Rectal smooth muscle tissue (tissue), 1 donor: ENCODE data around the gene CHST8.

Experiments used
- H3K27ac ChIP-seq: one replicate; pipeline ENCODE4 v1.7.0; 2013; ENCODE audit warnings: low read depth, low read length, inconsistent platforms
- H3K27me3 ChIP-seq: one replicate; pipeline ENCODE4 v1.7.0; 2013; ENCODE audit warnings: low read length; ENCODE audit not compliant: control insufficient read depth, insufficient read depth
- H3K36me3 ChIP-seq: one replicate; pipeline ENCODE4 v1.7.0; 2013; ENCODE audit warnings: low read length; ENCODE audit not compliant: control insufficient read depth, insufficient read depth
- H3K4me1 ChIP-seq: one replicate; pipeline ENCODE4 v1.7.0; 2013; ENCODE audit warnings: low read length; ENCODE audit not compliant: control insufficient read depth, insufficient read depth
- H3K4me3 ChIP-seq: one replicate; pipeline ENCODE4 v1.7.0; 2013; ENCODE audit warnings: low read length
- H3K9ac ChIP-seq: one replicate; pipeline ENCODE4 v1.7.0; 2013; ENCODE audit warnings: low read length

CHST8 gene

GRCh38 chr19:33752018-33752800 lies 130.5 kb downstream of the CHST8 start:
- no peak overlapping the region for H3K4me3 ChIP-seq
- no peaks in the 10 kb centered on the region for H3K4me1 ChIP-seq
- no peaks in the 10 kb centered on the region for H3K36me3 ChIP-seq
- no peak overlapping the region for H3K27ac ChIP-seq
- H3K27me3 ChIP-seq = no peaks in the 10 kb centered on the region
- H3K9ac ChIP-seq = no peak overlapping the region

GRCh38 chr19:33752945-33753344 lies 131.2 kb downstream of the CHST8 start:
- H3K9ac ChIP-seq = no peak overlapping the region
- H3K27me3 ChIP-seq = no peaks in the 10 kb centered on the region
- H3K4me3 ChIP-seq = no peak overlapping the region
- no peaks in the 10 kb centered on the region for H3K36me3 ChIP-seq
- H3K27ac ChIP-seq = no peak overlapping the region
- H3K4me1 ChIP-seq = no peaks in the 10 kb centered on the region

GRCh38 chr19:33754361-33754760 lies 132.6 kb downstream of the CHST8 start:
- Histone ChIP-seq H3K9ac (no peak overlapping the region), H3K4me1 (no peaks in the 10 kb centered on the region), H3K27ac (no peak overlapping the region), H3K27me3 (no peaks in the 10 kb centered on the region), H3K36me3 (no peaks in the 10 kb centered on the region), H3K4me3 (no peak overlapping the region)

- Histone ChIP-seq H3K4me1 (no peaks in the 10 kb centered on the region), H3K9ac (no peak overlapping the region)
These were observed 133.6 kb downstream of the CHST8 start for GRCh38 chr19:33755099-33756035.

GRCh38 chr19:33756177-33756576 lies 134.4 kb downstream of the CHST8 start:
- Histone ChIP-seq H3K4me1 (no peaks in the 10 kb centered on the region), H3K4me3 (no peak overlapping the region), H3K27ac (no peak overlapping the region), H3K36me3 (no peaks in the 10 kb centered on the region), H3K27me3 (no peaks in the 10 kb centered on the region), H3K9ac (no peak overlapping the region)

More at GRCh38 chr19:33755099-33756035, 133.6 kb downstream of the CHST8 start:
- H3K4me3 ChIP-seq = no peak overlapping the region
- H3K27me3 ChIP-seq = no peaks in the 10 kb centered on the region
- H3K36me3 ChIP-seq = no peaks in the 10 kb centered on the region
- H3K27ac ChIP-seq = no peak overlapping the region

- no peaks in the 10 kb centered on the region for H3K36me3 ChIP-seq
- no peaks in the 10 kb centered on the region for H3K4me1 ChIP-seq
- no peak overlapping the region for H3K27ac ChIP-seq
- H3K4me3 ChIP-seq = no peak overlapping the region
- no peaks in the 10 kb centered on the region for H3K27me3 ChIP-seq
- H3K9ac ChIP-seq = no peak overlapping the region
These were observed 136.8 kb downstream of the CHST8 start for GRCh38 chr19:33758541-33759013.

GRCh38 chr19:33759356-33759755 lies 137.6 kb downstream of the CHST8 start:
- no peak overlapping the region for H3K4me3 ChIP-seq
- H3K27ac ChIP-seq = no peak overlapping the region
- no peaks in the 10 kb centered on the region for H3K27me3 ChIP-seq

GRCh38 chr19:33763633-33764371 lies 142.0 kb downstream of the CHST8 start:
- Histone ChIP-seq H3K9ac (no peak overlapping the region), H3K27me3 (no peaks in the 10 kb centered on the region), H3K36me3 (no peaks in the 10 kb centered on the region), H3K4me3 (no peak overlapping the region), H3K4me1 (no peaks in the 10 kb centered on the region), H3K27ac (no peak overlapping the region)

More at GRCh38 chr19:33759356-33759755, 137.6 kb downstream of the CHST8 start:
- Histone ChIP-seq H3K36me3 (no peaks in the 10 kb centered on the region), H3K9ac (no peak overlapping the region), H3K4me1 (no peaks in the 10 kb centered on the region)

- H3K9ac ChIP-seq = no peak overlapping the region
- no peaks in the 10 kb centered on the region for H3K27me3 ChIP-seq
- H3K4me3 ChIP-seq = no peak overlapping the region
- H3K4me1 ChIP-seq = no peaks in the 10 kb centered on the region
- no peak overlapping the region for H3K27ac ChIP-seq
- no peaks in the 10 kb centered on the region for H3K36me3 ChIP-seq
These were observed 144.9 kb downstream of the CHST8 start for GRCh38 chr19:33766623-33767022.

GRCh38 chr19:33767898-33768413 lies 146.2 kb downstream of the CHST8 start:
- H3K27me3 ChIP-seq = no peaks in the 10 kb centered on the region
- no peak overlapping the region for H3K27ac ChIP-seq
- no peaks in the 10 kb centered on the region for H3K4me1 ChIP-seq
- H3K4me3 ChIP-seq = no peak overlapping the region
- H3K9ac ChIP-seq = no peak overlapping the region
- no peaks in the 10 kb centered on the region for H3K36me3 ChIP-seq

- Histone ChIP-seq H3K4me3 (no peak overlapping the region), H3K4me1 (no peaks in the 10 kb centered on the region), H3K27ac (no peak overlapping the region), H3K36me3 (no peaks in the 10 kb centered on the region), H3K27me3 (no peaks in the 10 kb centered on the region), H3K9ac (no peak overlapping the region)
These were observed 147.5 kb downstream of the CHST8 start for GRCh38 chr19:33769208-33769607.

- Histone ChIP-seq H3K36me3 (no peaks in the 10 kb centered on the region), H3K4me3 (no peak overlapping the region), H3K27ac (no peak overlapping the region), H3K9ac (no peak overlapping the region), H3K4me1 (no peaks in the 10 kb centered on the region), H3K27me3 (no peaks in the 10 kb centered on the region)
These were observed 148.4 kb downstream of the CHST8 start for GRCh38 chr19:33770107-33770506.
